Measurements from ENCODE around the gene GRID2IP. TPM values are rescaled to one million over a fixed set of nuclear protein-coding genes. Genes with fewer than 3 reads are reported as not detected.
A peak's percentile ranks its signal among the peaks of the same experiment; 100 is the strongest.

Gene GRID2IP
- total RNA-seq, 4 donors from 2014 or later = 0.27 TPM; not detected in 3

DNA sequence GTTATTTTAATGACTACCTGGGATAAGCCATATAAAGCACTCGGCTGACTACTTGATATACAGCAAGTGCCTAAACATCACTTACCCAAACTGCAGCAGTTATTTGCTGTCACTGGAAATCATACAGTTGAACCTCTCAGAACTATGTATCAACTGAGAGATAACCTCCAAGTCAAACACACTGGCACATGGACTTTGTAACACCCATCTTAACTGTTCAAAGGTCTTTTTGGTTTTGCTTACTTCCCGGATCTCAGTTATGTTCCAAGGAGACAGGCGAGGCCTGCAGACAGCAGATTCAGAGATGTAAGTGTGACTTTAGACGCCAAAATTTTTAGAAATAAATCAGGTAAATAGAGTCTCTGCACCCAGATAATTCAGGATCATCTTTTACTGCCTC lies 69.0 kb downstream of the GRID2IP start:
- TF ChIP-seq, protein P1, sequence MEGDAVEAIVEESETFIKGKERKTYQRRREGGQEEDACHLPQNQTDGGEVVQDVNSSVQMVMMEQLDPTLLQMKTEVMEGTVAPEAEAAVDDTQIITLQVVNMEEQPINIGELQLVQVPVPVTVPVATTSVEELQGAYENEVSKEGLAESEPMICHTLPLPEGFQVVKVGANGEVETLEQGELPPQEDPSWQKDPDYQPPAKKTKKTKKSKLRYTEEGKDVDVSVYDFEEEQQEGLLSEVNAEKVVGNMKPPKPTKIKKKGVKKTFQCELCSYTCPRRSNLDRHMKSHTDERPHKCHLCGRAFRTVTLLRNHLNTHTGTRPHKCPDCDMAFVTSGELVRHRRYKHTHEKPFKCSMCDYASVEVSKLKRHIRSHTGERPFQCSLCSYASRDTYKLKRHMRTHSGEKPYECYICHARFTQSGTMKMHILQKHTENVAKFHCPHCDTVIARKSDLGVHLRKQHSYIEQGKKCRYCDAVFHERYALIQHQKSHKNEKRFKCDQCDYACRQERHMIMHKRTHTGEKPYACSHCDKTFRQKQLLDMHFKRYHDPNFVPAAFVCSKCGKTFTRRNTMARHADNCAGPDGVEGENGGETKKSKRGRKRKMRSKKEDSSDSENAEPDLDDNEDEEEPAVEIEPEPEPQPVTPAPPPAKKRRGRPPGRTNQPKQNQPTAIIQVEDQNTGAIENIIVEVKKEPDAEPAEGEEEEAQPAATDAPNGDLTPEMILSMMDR (IDR thresholded peaks at IDR 0.05) = no peak
- TF ChIP-seq POLR2AphosphoS5 (IDR thresholded peaks at IDR 0.05) (no peak), EP300 (IDR thresholded peaks at IDR 0.05) (no peak), POLR2A (IDR thresholded peaks at IDR 0.05) (no peak)

DNA sequence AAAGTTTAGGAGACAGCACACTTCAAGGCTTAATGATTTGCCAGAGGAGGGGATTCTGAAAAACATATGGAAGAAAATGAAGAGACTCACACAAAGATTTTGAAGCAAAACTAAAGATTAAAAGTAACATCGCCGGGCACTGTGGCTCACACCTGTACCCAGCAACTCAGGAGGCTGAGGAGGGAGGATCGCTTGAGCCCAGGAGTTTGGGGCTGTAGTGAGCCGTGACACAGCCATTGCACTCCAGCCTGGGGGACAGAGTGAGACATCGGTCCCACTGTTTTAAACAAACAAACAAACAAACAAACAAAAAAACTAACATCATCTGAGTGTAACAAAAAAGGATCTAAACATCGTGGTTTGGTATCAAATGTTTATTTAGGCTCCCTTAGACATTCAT lies 69.8 kb downstream of the GRID2IP start:
- H3K36me3 ChIP-seq = no peaks in the 10 kb centered on the region
- TF ChIP-seq POLR2AphosphoS5 (IDR thresholded peaks at IDR 0.05) (no peak), POLR2A (IDR thresholded peaks at IDR 0.05) (no peak), EP300 (IDR thresholded peaks at IDR 0.05) (no peak)
- TF ChIP-seq, protein P1 (IDR thresholded peaks at IDR 0.05) = no peak
- no peaks in the 10 kb centered on the region for H3K27me3 ChIP-seq
- H3K9me3 ChIP-seq = no peaks in the 10 kb centered on the region
- H3K4me3 ChIP-seq = no peak overlapping the region
- ATAC-seq = no peak
- H3K27ac ChIP-seq = no peak overlapping the region
- 80 to 87% methylated on average over 6 of the region's 6 CpGs for WGBS, 2 donors (ENCODE audit: low coverage in 1 of 2)
- peaks cover 0 to 73% (median 29%) of the 10 kb centered on the region in 3 donors for H3K4me1 ChIP-seq

More for the DNA sequence above, 69.0 kb downstream of the GRID2IP start:
- no peaks in the 10 kb centered on the region for H3K9me3 ChIP-seq
- H3K4me3 ChIP-seq = peak overlapping the region in 1 of 2 donors; percentile 94
- no peak for ATAC-seq
- WGBS, 2 donors (ENCODE audit: low coverage in 1 of 2) = 47 to 48% methylated on average over 3 to 4 of the region's 4 CpGs
- peak overlapping the region in 2 of 4 donors; percentile 6 to 92 for H3K27ac ChIP-seq
- H3K4me1 ChIP-seq = peaks cover 0 to 64% (median 22%) of the 10 kb centered on the region in 3 donors
- H3K36me3 ChIP-seq = no peaks in the 10 kb centered on the region
- H3K27me3 ChIP-seq = no peaks in the 10 kb centered on the region

DNA sequence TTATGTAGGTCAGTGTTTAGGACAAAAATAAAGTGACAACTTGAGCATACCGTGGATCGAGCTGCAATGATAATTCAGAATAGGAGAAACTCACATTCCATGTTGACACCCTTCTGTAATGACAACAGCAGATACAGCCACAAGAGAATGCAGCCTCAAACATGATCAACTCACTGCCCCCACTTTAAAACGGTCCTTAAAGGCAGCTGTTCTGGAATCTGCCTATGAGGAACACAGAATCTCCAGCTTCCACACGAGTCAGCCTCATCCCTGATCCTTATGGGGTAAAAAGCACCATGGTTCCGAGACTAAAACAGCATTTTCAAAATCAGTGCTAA lies 71.0 kb downstream of the GRID2IP start:
- WGBS, 2 donors (ENCODE audit: low coverage in 1 of 2) = 51 to 59% methylated on average over 3 to 5 of the region's 5 CpGs
- no peak for ATAC-seq
- no peaks in the 10 kb centered on the region for H3K27me3 ChIP-seq
- H3K27ac ChIP-seq = no peak overlapping the region
- no peaks in the 10 kb centered on the region for H3K9me3 ChIP-seq
- TF ChIP-seq POLR2AphosphoS5 (IDR thresholded peaks at IDR 0.05) = no peak
- TF ChIP-seq, protein P1 (IDR thresholded peaks at IDR 0.05) = no peak
- H3K4me1 ChIP-seq = peaks cover 0 to 84% (median 29%) of the 10 kb centered on the region in 3 donors
- no peaks in the 10 kb centered on the region for H3K36me3 ChIP-seq
- no peak overlapping the region for H3K4me3 ChIP-seq

DNA sequence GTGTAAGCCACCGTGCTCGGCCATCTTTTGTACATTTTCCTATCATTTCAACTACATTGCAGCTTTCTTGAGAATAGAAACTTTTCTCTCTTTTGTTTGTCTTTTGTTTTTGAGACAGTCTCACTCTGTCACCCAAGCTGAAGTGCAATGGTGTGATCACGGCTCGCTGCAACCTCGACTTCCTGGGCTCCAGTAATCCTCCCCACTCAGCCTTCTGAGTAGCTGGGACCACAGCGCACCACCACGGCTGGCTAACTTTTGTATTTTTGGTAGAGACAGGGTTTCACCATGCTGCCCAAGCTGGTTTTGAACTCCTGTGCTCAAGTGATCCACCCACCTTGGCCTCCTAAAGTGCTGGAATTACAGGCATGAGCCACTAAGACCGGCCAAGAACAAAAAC lies 72.2 kb downstream of the GRID2IP start:
- no peak overlapping the region for H3K4me3 ChIP-seq
- TF ChIP-seq, protein P1 (IDR thresholded peaks at IDR 0.05) = no peak
- no peak for TF ChIP-seq POLR2A (IDR thresholded peaks at IDR 0.05)
- TF ChIP-seq POLR2AphosphoS5 (IDR thresholded peaks at IDR 0.05) = no peak
- TF ChIP-seq EP300 (IDR thresholded peaks at IDR 0.05) = no peak
- H3K36me3 ChIP-seq = peaks cover 0 to 8% of the 10 kb centered on the region in 2 donors
- peaks cover 0 to 83% (median 24%) of the 10 kb centered on the region in 3 donors for H3K4me1 ChIP-seq
- no peaks in the 10 kb centered on the region for H3K9me3 ChIP-seq
- WGBS, 2 donors (ENCODE audit: low coverage in 1 of 2) = 93 to 100% methylated on average over 1 to 3 of the region's 8 CpGs
- no peak overlapping the region for H3K27ac ChIP-seq
- H3K27me3 ChIP-seq = no peaks in the 10 kb centered on the region
- no peak for ATAC-seq

DNA sequence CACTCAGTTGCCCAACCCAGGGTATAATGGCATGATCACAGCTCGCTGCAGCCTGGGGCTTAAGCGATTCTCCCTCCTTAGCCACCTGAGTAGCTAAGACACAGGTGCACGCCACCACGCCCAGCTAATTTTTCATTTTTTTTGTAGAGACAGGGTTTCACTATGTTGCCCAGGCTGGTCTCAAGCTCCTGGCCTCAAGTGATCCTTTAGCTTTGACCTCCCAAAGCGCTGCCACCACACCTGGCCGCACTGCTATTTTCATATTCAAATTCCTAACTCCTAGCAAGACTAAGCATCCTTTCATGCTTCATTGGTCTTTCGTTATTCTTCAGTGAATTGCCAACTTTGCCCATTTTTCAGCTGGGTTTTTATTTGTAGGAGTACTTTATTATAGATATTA lies 73.1 kb downstream of the GRID2IP start:
- WGBS, 2 donors (ENCODE audit: low coverage in 1 of 2) = 89 to 98% methylated on average over 5 to 7 of the region's 7 CpGs
- H3K36me3 ChIP-seq = peaks cover 0 to 14% of the 10 kb centered on the region in 2 donors
- no peaks in the 10 kb centered on the region for H3K9me3 ChIP-seq
- H3K27ac ChIP-seq = no peak overlapping the region
- H3K27me3 ChIP-seq = no peaks in the 10 kb centered on the region
- no peak for ATAC-seq
- H3K4me1 ChIP-seq = peaks cover 0 to 83% (median 24%) of the 10 kb centered on the region in 3 donors
- H3K4me3 ChIP-seq = no peak overlapping the region
- TF ChIP-seq, protein P1 (IDR thresholded peaks at IDR 0.05) = no peak
- no peak for TF ChIP-seq POLR2AphosphoS5 (IDR thresholded peaks at IDR 0.05)
- TF ChIP-seq EP300 (IDR thresholded peaks at IDR 0.05) = no peak
- TF ChIP-seq POLR2A (IDR thresholded peaks at IDR 0.05) = no peak
